DND-41 (cell line): ENCODE measurements around the gene TMEM252.

Source experiments
- EZH2 ChIP-seq: IDR thresholded peaks from 3 replicates; pipeline ENCODE4 v1.6.1; 2012; ENCODE audit warnings: borderline replicate concordance, low read depth, mild to moderate bottlenecking, moderate library complexity, low read length, inconsistent platforms; ENCODE audit not compliant: severe bottlenecking
- TF ChIP-seq, protein P1 (sequence below): IDR thresholded peaks from 2 replicates; pipeline ENCODE4 v1.5.1; 2012; ENCODE audit warnings: borderline replicate concordance, low read length, moderate library complexity, mild to moderate bottlenecking; ENCODE audit not compliant: poor library complexity, severe bottlenecking; ENCODE audit errors: extremely low read depth

GRCh38 chr9:68530618-68531017 lies 10.1 kb downstream of the TMEM252 start:
- TF ChIP-seq, protein P1, sequence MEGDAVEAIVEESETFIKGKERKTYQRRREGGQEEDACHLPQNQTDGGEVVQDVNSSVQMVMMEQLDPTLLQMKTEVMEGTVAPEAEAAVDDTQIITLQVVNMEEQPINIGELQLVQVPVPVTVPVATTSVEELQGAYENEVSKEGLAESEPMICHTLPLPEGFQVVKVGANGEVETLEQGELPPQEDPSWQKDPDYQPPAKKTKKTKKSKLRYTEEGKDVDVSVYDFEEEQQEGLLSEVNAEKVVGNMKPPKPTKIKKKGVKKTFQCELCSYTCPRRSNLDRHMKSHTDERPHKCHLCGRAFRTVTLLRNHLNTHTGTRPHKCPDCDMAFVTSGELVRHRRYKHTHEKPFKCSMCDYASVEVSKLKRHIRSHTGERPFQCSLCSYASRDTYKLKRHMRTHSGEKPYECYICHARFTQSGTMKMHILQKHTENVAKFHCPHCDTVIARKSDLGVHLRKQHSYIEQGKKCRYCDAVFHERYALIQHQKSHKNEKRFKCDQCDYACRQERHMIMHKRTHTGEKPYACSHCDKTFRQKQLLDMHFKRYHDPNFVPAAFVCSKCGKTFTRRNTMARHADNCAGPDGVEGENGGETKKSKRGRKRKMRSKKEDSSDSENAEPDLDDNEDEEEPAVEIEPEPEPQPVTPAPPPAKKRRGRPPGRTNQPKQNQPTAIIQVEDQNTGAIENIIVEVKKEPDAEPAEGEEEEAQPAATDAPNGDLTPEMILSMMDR = no peak
- no peak for TF ChIP-seq EZH2
